Activated B cell treated with CpG ODN at 0.5 μM for 24 hours (primary cell): ENCODE measurements around the gene SLC6A3. TPM values are rescaled to one million over a fixed set of nuclear protein-coding genes. Genes with fewer than 3 reads are reported as not detected.

Source experiments
- ATAC-seq: fragments of 200-7000 bp; cut with Tn5 transposase; one replicate; pipeline ENCODE4 v1.10.0; 2021; ENCODE audit warnings: low read depth, mild to moderate bottlenecking, moderate library complexity
- CTCF ChIA-PET: fragments of 350-600 bp; sonication (Branson Sonifier 250); formaldehyde crosslinking; loops from one replicate; lab custom pipeline; 2021; ENCODE audit warnings: antibody characterized with exemption; lab: Charles Lee
- POLR2A ChIA-PET: fragments of 350-600 bp; sonication (Branson Sonifier 250); formaldehyde crosslinking; loops from one replicate; lab custom pipeline; 2021; ENCODE audit warnings: antibody characterized with exemption; lab: Charles Lee
- DNase-seq: peaks from one replicate; pipeline ENCODE4 v3.0.0; 2022
- H3K27ac Mint-ChIP-seq: one replicate; pipeline ENCODE4 v1.8.0; 2020; ENCODE audit warnings: mixed read lengths
- H3K27me3 Mint-ChIP-seq: one replicate; pipeline ENCODE4 v1.8.0; 2021; ENCODE audit warnings: mixed read lengths
- H3K36me3 Mint-ChIP-seq: one replicate; pipeline ENCODE4 v1.8.0; 2021; ENCODE audit warnings: low read depth, mixed read lengths
- H3K4me1 Mint-ChIP-seq: one replicate; pipeline ENCODE4 v1.8.0; 2021; ENCODE audit warnings: mixed read lengths
- H3K4me3 Mint-ChIP-seq: one replicate; pipeline ENCODE4 v1.8.0; 2020; ENCODE audit warnings: mild to moderate bottlenecking, mixed read lengths
- H3K9me3 Mint-ChIP-seq: one replicate; pipeline ENCODE4 v1.8.0; 2020; ENCODE audit warnings: mixed read lengths
- CTCF ChIP-seq: fragments of 200-600 bp; IDR thresholded peaks from one replicate; pipeline ENCODE4 v1.8.0; 2022; ENCODE audit warnings: antibody characterized with exemption, mild to moderate bottlenecking
- intact Hi-C: fragments of 100-400 bp; cut with micrococcal nuclease; formaldehyde crosslinking; loops from one replicate; pipeline ENCODE4 v1.15.1; 2024
- total RNA-seq: library from RNA; stranded (reverse); gene quantifications from 2 replicates; pipeline ENCODE4 v1.2.3, GENCODE V29; 2022

Gene SLC6A3
- total RNA-seq, 1 donor from 2014 or later: 2.0 TPM

- ChIA-PET POLR2A (no interaction called here), CTCF (no interaction called here)
- no peak overlapping the region for H3K27ac Mint-ChIP-seq
- intact Hi-C loops: no loop called here
- peaks cover 5% of the 10 kb centered on the region for H3K4me1 Mint-ChIP-seq
- H3K27me3 Mint-ChIP-seq: peaks cover 6% of the 10 kb centered on the region
- no peaks in the 10 kb centered on the region for H3K36me3 Mint-ChIP-seq
- DNase-seq (no peak), ATAC-seq (no peak)
- H3K4me3 Mint-ChIP-seq: no peak overlapping the region
- H3K9me3 Mint-ChIP-seq: no peaks in the 10 kb centered on the region
- no peak for TF ChIP-seq CTCF
Measured at GRCh38 chr5:1414311-1415058, 30.8 kb downstream of the SLC6A3 start.

DNA sequence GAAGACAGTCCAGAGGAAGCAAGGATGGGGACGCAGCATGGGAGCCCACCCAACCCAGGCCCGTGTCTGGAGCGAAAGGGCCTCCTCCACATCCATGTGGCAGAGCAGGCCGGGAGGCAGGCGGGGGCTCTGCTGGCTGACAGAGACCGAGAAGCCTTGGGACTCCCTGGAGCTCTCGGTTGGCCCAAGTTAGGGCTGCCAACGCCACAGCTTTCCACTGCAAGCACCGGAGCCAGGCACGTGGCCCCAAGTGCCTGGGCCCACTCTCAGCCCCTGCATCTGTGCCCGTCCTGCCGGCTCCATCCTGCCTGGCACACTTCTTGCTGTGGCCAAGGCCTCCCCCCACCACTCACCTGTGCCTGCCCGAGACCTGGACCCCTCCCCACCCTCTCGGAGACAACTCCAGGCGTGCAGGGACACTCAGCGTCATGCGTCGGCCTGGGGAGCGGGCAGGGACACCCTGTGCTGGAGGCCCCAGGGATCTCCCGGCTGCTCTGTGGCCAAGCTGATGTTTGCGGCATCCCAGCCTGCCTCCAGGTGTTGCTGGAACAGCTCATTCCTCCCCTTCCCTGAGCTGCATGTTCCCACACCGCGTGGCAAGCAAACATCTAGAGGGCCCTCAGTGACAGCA, 31.5 kb downstream of the SLC6A3 start:
- intact Hi-C loops: no loop called here
- no peak for DNase-seq
- peaks cover 5% of the 10 kb centered on the region for H3K4me1 Mint-ChIP-seq
- no peaks in the 10 kb centered on the region for H3K36me3 Mint-ChIP-seq
- no peak overlapping the region for H3K27ac Mint-ChIP-seq
- H3K27me3 Mint-ChIP-seq: peaks cover 9% of the 10 kb centered on the region
- TF ChIP-seq CTCF: no peak
- ATAC-seq: no peak
- POLR2A ChIA-PET: no interaction called here
- no peak overlapping the region for H3K4me3 Mint-ChIP-seq
- H3K9me3 Mint-ChIP-seq: no peaks in the 10 kb centered on the region
- CTCF ChIA-PET: no interaction called here

GRCh38 chr5:1413211-1413610, 32.0 kb downstream of the SLC6A3 start:
- no peak for TF ChIP-seq CTCF
- H3K27ac Mint-ChIP-seq: no peak overlapping the region
- ChIA-PET POLR2A (no interaction called here), CTCF (no interaction called here)
- no peak for DNase-seq
- no peak overlapping the region for H3K4me3 Mint-ChIP-seq
- intact Hi-C loops: no loop called here
- H3K4me1 Mint-ChIP-seq: peaks cover 5% of the 10 kb centered on the region
- ATAC-seq: no peak
- peaks cover 9% of the 10 kb centered on the region for H3K27me3 Mint-ChIP-seq
- H3K9me3 Mint-ChIP-seq: no peaks in the 10 kb centered on the region
- no peaks in the 10 kb centered on the region for H3K36me3 Mint-ChIP-seq

DNA sequence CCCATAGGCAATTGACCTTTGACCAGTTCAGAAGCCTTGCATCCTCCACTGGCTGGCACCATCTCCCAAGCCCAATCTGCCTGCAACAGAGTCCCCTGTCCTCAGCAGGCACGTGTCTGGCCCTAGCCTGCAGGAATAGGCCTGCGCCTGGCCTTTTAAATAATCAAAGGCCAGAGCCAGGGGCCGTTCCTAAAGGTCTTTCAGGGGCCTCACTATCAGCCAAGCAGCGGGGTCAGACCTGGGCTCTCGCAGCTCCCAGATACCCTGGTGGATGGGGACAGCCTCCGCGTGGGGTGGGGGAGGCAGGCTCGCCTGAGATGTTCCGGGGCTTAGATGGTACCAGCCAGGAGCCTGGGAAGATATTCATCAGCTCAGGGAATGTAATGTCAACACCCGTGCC, 32.6 kb downstream of the SLC6A3 start:
- H3K27me3 Mint-ChIP-seq: peaks cover 9% of the 10 kb centered on the region

More for the DNA sequence above, 32.6 kb downstream of the SLC6A3 start:
- H3K27ac Mint-ChIP-seq: no peak overlapping the region
- ChIA-PET POLR2A (no interaction called here), CTCF (no interaction called here)
- no peak for TF ChIP-seq CTCF
- intact Hi-C loops: no loop called here
- no peak overlapping the region for H3K4me3 Mint-ChIP-seq
- DNase-seq (no peak), ATAC-seq (no peak)
- H3K9me3 Mint-ChIP-seq: no peaks in the 10 kb centered on the region
- peaks cover 5% of the 10 kb centered on the region for H3K4me1 Mint-ChIP-seq
- H3K36me3 Mint-ChIP-seq: no peaks in the 10 kb centered on the region
